ENCODE results near the gene ZEB2. TPM values are rescaled to one million over a fixed set of nuclear protein-coding genes. Genes with fewer than 3 reads are reported as not detected.

The ZEB2 gene
- polyA plus RNA-seq, 3 donors = 112 to 133 (median 121) TPM

DNA sequence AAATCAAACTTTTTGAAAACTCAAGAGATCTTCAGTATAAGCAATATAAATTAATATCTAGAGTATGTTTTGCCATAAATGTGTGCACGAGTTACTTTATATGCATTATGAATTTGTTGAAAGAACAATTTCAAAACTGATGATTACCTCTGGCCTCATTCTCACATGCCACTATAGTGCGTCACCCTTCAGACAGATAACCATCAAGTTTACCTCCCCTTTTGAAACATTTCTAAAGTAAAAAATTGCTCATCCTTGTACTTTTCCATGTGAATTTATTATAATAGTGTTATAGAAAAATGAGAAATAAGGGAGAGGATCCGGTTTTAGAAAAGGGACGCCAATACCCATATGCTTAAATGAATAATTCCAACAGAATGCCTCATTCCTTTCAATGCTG lies 38.3 kb downstream of the ZEB2 start:
- DNase-seq (ENCODE audit: extremely low read depth in 1 of 11, low read depth in 9 of 11, low spot score in 4 of 11) = no peak

DNA sequence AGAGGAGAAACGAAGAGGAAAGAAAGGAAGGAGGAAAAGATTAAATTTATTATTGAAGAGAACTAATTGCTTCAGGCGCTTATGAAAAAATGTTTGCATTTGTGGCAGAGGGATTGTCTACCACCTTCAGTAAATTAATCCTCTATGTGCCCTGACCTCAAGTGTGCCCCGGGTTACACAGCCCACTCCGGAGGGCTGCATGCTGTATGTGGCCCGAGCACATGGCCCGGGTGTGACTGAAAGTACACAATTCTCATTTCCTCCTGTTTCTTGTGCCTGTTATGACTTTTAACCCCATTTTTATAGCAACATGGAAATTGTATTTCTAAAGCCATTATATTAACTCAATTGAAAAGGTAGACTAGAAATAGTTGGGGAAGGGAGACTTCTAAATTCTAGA lies 38.8 kb downstream of the ZEB2 start:
- no peak for DNase-seq (ENCODE audit: extremely low read depth in 1 of 11, low read depth in 9 of 11, low spot score in 4 of 11)

DNA sequence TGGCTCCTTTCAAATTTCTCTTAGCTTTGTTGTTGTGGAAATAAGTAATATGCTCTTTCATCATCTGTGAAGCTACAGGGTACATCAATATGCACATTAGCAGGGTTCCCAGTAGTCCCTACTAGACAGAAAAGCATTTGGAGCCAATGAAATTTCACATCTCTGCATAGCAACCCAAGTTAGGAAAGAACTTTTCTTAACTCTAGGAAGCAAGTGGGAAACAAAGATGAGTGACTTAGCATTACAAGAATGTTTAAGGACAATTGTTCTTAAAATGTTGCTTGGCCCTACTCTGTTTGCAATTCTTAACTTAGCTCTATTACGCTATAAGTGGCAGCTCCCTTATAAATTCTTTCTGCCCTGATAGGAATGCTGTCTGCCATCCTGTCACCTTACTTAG lies 39.6 kb downstream of the ZEB2 start:
- no peak for DNase-seq (ENCODE audit: extremely low read depth in 1 of 11, low read depth in 9 of 11, low spot score in 4 of 11)

DNA sequence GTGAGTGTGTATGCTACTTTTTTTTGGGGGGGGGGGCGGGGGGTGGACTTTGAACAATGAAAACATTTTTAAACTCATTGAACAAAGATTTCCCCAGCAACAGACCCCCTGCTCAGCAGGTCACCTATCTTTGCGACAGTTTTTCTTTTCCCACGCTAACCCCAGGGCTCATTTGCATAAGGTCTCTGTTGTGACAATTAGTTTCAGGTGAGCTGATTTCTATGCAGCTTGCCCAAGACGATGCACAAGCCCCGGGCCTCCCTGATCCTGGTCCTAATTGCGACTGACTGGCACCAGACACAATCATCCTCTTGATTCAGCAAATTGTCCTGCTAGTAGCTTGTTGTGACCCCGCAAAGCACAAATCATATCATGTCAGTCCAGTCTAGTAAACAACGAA lies 40.3 kb downstream of the ZEB2 start:
- no peak for DNase-seq (ENCODE audit: extremely low read depth in 1 of 11, low read depth in 9 of 11, low spot score in 4 of 11)

DNA sequence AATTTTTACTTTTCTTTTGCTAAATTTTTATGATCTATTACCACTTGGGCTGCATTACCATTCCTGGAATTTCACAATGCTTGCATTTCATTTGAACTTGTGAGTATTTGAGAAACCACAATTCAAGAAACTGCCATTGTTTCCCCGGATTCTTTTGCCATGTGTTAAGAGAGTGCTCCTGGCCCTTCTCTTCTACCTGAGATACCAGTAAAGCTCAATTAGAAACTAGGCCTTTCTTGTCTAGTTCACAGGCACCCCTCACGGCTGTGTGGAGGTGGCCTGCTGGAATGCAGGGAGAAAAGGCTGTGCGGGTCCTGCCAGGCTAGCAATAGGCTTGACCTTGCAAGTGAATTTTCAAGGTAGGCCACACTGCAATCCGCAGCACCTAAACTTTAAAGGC lies 40.8 kb downstream of the ZEB2 start:
- no peak for DNase-seq (ENCODE audit: extremely low read depth in 1 of 11, low read depth in 9 of 11, low spot score in 4 of 11)

DNA sequence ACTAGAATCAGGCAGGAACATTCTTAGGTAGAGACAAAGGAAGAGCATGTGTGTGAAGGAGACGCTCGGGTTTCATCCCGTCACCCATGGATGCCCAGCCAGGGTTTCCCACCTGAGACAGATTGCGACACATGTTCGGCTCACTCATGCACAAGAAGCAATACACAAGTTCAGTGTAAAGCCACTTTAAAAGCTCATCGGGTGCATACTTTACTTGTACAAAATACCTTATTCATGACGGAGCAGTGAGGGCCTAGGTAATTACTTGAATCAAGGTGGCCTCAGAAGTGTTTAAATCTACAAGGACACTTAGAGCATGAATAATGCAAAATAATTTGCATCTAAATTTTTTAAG lies 42.0 kb downstream of the ZEB2 start:
- peak in 8 of 11 donors; percentile 37 to 73 (median 57) for DNase-seq (ENCODE audit: extremely low read depth in 1 of 11, low read depth in 9 of 11, low spot score in 4 of 11)

DNA sequence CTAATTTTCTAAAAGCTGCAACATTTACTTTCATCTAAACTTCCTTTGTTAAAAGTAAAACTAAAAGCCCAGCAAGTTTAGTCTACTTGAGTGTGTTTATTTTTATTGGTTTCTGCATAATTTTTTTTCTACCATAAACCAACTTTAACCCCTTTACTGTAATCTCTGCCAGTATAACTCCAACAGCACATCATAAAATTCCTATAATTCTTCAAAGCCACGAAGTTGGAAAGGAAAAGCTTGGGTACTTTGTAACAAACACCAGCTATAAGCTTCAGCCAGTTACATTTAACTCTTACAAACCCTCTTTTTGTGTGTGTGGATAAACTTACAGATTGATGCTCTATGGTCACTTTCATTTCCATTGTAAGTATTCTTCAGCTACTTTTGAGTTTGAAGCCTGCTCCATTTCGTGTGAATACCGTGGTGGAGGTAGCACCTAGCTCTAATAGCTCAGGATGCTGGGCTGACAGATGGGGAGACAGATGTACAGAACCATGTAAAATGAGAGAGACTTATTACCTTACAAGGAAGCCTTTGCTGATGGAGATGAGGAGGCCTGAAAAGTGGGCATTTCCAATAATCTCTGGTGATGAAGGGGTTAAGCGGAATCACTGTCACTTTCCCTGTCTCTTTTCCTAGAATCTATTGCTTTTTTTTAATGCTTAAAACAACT lies 42.5 kb downstream of the ZEB2 start:
- no peak for DNase-seq (ENCODE audit: extremely low read depth in 1 of 11, low read depth in 9 of 11, low spot score in 4 of 11)

DNA sequence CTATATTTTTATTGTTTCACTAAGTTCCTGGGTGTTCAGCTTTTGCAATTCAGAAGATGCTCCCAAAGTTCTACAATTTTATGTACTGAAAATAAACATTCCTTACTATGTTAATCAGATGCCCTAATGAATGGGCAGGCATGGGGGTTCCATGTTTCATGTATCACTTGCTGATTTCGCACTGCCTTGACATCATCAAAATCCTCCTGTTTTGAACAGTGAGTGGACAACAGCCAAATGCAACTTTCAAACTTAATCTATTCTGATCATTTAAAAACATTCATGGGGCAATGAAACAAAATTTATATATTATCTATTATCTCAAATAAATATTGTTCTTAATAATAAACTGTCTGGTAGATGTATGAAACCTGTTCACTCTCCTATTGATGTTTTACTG lies 43.2 kb downstream of the ZEB2 start:
- no peak for DNase-seq (ENCODE audit: extremely low read depth in 1 of 11, low read depth in 9 of 11, low spot score in 4 of 11)

DNA sequence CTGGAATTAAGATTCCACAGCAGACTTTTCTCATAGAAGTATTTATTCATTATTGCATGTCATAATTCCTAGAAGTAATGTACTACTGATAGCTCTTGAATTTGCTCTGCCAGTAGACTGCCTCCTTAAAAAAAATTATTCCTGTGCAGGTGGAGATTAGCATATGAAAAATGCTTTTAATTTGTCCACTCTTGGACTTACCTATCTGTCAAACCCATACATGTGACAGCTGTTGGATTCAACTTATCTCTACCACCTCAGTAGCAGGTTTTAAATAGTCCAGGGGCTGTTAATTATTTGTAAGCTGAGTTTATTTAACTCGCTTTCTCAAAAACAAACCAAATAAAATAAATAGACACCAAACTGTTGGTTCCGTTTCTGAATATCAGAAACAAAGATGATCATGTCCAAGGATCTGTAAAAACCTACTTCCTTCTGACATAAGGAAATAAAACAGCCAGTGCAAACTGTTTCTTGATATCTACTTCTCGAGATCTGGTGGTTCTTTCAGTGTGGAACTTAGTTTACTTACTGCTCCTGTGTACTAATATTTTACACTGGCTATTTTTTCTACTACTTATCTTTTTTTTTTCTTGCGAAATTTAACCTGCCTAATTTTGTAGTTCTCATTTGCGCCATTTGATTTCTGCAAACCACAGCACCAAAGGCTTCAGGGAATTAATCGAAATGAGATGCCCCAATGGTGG lies 44.2 kb downstream of the ZEB2 start:
- no peak for DNase-seq (ENCODE audit: extremely low read depth in 1 of 11, low read depth in 9 of 11, low spot score in 4 of 11)

DNA sequence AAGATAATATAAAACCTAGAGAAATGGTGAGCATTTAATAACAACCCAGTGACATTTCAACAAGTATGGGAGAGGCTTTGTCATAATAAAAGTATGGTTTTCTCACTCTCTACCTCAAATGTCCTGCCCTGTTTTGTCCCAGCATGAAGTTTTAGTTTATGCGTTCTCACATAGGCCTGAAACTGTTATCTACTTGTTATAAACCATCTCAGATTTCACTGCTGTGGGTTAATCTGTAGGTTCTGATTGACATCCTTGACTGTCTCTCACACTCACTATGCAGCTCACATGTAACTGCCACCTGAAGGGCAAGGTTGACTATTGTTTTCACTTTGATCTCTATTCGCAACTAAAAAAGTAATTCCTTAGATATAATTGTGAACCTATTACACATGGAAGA lies 44.9 kb downstream of the ZEB2 start:
- no peak for DNase-seq (ENCODE audit: extremely low read depth in 1 of 11, low read depth in 9 of 11, low spot score in 4 of 11)

DNA sequence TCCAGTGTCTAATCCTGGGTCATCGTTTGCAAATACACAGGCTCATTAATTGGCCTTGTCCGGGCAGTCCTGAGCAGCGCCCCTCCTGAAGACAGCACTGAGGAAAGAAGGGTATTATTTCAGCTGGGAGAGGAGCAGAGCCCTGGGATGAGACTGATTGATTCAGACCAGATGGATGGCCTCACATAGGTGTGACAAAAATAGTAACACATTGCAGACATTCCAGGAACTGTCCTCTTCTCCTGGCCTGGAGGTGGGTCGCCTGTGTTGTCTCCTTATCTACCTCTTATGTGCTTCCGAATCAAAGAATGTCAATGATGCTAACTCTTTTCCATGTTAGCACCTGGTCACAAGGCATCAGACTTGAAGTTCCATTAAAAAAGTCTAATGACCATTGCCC lies 45.9 kb downstream of the ZEB2 start:
- DNase-seq (ENCODE audit: extremely low read depth in 1 of 11, low read depth in 9 of 11, low spot score in 4 of 11) = no peak

DNA sequence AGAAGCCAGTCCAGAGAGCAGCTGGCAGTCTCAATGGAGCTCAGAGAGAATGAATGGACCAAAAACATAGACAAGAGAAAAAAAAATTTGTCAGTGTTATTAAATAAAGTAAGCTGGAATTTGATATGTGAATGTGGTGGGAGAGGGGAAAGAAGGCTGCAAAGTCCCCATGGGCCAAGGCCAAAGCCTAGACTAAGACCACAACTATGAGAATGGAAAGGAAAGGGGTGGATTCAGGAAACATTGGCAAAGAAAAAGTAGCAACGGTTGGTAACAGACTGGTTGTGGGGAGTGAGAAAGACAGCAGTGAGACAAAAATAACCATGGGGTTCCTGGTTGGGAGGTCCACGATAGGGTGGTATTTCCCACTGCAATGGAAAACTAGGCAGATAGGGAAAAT lies 47.0 kb downstream of the ZEB2 start:
- DNase-seq (ENCODE audit: extremely low read depth in 1 of 11, low read depth in 9 of 11, low spot score in 4 of 11) = no peak

DNA sequence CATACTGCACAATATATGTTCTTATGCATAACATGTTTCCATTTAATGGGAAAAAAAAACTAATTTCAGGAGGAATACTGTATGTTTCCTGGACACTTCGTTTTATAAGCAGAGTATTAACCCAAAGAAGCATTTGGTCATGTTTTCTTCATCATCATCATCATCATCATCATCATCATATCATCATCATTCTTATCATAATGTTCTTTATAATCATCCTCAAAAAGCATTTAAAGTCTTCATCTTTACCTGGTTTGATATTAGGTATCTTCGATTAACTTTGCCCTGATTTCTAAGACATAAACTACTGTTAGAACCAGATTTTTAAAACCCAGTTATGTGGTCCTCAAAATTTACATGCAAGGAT lies 47.9 kb downstream of the ZEB2 start:
- no peak for DNase-seq (ENCODE audit: extremely low read depth in 1 of 11, low read depth in 9 of 11, low spot score in 4 of 11)

DNA sequence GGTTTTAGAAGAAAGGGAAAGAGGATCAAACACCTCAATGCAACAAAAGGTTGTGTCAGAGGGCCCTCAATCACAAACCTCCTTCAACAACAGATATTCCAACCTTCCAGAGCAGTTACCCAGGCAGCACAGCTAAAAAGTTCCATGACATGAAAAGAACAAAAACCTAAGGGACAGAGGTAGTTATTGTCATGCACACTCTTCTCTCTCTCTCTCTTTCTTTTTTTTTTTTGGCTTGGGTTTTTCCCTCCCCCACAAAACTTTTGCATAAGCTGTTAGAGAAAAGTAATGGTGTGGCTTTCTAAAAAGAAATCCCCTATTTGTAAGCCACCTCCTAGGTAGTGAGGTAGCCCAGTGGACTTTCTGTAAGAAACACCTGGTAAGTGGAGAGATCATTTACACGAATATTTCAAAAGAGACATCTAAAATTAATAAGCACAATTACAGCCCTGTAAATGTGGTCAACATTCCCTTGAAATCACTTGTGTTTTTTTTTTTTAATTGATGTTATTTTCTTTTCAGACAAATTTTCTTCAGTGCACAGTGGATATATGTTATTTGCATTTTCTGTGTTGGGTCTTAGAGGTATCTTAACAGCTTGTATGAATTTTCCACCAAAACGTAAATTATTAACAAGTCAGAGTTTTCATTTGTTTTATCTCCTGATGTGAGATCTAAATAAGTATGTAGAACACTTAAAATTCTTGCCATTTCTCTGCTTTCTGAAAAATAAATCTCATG lies 48.4 kb downstream of the ZEB2 start:
- DNase-seq (ENCODE audit: extremely low read depth in 1 of 11, low read depth in 9 of 11, low spot score in 4 of 11) = no peak

DNA sequence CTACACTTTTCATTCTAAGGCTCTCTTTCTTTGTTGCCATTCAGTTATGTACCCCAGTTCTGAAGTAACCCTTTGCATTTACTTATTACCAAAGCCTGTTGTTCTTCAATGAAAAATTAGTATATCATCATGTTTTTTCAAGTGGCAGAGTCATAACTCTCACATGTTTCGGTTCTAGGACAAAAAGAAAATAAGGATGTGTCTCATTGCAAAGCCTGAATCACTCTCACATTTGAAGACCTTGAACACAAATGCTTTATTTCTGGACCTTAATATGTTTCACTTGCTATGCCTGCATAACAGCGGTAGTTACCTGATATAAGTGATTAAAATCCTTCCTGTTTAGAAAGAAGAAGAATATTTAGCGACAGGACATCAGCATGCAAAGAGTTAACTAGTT lies 49.1 kb downstream of the ZEB2 start:
- no peak for DNase-seq (ENCODE audit: extremely low read depth in 1 of 11, low read depth in 9 of 11, low spot score in 4 of 11)

DNA sequence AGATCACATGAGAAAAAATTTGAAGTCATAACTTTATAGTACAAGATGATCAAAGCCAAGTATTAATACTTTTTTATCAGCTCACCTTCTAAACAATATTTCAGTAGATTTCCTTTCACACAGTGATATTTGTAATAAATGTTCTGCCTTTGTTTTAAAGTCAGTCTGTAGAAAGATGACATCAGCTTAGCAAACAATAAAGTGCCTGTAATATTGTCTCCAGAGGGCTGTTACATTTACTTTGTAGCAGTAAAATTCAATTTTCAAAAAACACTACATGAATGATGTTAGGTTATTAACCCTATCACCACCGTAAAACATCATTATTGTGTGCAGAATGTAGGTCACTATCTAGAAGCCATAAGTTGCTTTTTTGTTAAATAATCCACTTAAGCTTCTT lies 49.6 kb downstream of the ZEB2 start:
- DNase-seq (ENCODE audit: extremely low read depth in 1 of 11, low read depth in 9 of 11, low spot score in 4 of 11) = no peak

DNA sequence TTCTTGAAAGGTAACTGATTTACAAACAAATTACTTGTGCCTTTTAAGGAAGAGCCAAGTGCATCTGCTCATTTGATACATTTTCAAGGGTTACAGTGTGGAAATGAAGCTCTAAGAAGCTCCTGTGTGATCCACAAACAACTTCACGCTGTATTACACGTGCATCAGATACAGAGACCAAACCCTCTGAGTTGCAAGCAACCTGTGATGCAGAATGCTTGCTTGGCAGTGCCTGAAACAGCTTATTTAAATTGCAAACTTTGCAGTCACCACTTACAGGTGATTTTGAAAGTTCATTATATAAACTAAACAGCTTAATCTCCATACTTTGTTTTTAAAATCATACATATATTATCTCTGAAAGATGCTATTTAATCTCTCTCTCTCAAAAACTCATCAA lies 50.1 kb downstream of the ZEB2 start:
- DNase-seq (ENCODE audit: extremely low read depth in 1 of 11, low read depth in 9 of 11, low spot score in 4 of 11) = no peak

DNA sequence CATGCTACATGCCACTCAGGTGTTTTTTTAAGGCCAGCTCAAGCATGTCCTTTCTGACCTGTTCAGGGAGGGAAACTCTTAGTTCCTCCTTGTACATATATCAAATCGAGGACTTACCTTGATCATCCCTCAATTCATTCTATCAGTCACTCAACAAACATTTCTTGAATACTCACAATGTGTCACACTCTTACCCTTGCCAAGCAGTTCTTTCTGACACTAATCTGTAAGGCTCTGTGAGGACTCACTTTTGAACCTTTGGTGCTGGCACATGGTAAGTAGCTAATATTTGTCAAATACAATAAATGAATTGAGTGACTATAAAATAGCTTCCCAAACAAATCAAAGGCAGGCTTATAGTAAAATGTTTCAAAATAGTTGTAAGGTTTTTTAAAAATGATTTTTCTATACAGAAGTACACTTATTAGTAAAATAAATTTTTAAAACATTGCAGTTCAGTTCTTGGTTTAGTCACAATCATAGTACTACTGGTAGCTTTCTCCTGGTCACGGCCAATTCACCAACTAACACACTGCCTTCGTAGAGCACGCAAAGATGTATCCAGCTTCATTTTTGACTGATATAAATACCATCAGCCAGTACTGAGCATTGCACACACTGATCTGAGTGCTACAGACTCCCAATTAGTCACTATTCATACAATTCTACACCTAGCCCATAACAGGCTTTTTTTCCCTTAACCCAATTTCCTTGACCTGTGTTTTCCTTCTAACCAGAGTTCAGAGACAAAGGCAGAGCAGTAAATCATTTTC lies 50.9 kb downstream of the ZEB2 start:
- DNase-seq (ENCODE audit: extremely low read depth in 1 of 11, low read depth in 9 of 11, low spot score in 4 of 11) = no peak

DNA sequence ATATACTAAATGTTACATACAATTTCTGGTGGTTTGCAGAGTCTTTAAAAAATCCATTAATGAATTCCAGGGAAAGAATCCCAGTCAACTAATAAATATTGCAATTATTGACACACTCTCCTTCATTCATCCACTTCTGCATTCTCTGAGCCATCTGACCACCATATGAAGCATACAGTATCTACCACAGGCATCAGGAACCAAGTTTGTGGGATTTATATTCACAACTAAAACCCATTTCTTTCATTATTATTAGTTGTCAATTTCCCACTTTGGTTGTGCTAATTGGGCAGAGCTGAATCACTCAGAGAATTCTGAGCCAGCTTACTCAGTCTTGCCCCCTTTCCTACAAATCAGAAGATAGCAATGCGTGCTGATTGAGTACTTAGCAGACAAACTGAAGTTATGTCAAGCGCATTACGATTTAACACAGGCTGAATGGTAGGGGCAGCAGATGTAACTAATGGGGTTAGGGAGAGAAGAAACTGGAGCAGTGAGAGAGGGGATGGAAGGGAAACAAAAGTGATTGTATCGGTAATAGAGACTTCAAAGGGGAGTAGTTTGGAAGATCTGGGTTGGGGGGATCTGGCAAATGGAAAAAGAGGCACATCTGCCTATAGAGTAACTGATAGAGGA lies 52.3 kb downstream of the ZEB2 start:
- no peak for DNase-seq (ENCODE audit: extremely low read depth in 1 of 11, low read depth in 9 of 11, low spot score in 4 of 11)
